Activated T-cell treated with anti-CD3 and anti-CD28 coated beads, Interleukin-2, amount 50 U/mL, for 72 hours (primary cell): ENCODE data around the gene DSP. TPM values are rescaled to one million over a fixed set of nuclear protein-coding genes. Genes with fewer than 3 reads are reported as not detected.

Experiments used
- ATAC-seq, 2 donors: fragments of 150-1000 bp; cut with Tn5 transposase; replicated peaks in 1 of 2; 2 replicates each; pipeline ENCODE4 v1.10.0; 2021; ENCODE audit warnings: moderate library complexity in 2 of 2, mild to moderate bottlenecking in 1 of 2
- DNase-seq, 2 donors: peaks; one replicate each; pipeline ENCODE4 v3.0.0; 2021 to 2022; ENCODE audit warnings: mixed read lengths in 1 of 2
- H3K27ac Mint-ChIP-seq: one replicate; pipeline ENCODE4 v1.8.0; 2022; ENCODE audit warnings: mild to moderate bottlenecking, moderate library complexity, mixed read lengths
- H3K27me3 Mint-ChIP-seq: one replicate; pipeline ENCODE4 v1.8.0; 2022; ENCODE audit warnings: low read depth, mixed read lengths
- H3K36me3 Mint-ChIP-seq, 2 donors: one replicate each; pipeline ENCODE4 v1.8.0; 2022; ENCODE audit warnings: mixed read lengths in 2 of 2, mild to moderate bottlenecking in 1 of 2; ENCODE audit not compliant: insufficient read depth in 2 of 2
- H3K4me1 Mint-ChIP-seq: one replicate; pipeline ENCODE4 v1.8.0; 2022; ENCODE audit warnings: low read depth, mixed read lengths
- H3K4me3 Mint-ChIP-seq, 2 donors: one replicate each; pipeline ENCODE4 v1.8.0; 2022; ENCODE audit warnings: mild to moderate bottlenecking in 2 of 2, mixed read lengths in 2 of 2, moderate library complexity in 2 of 2
- H3K9me3 Mint-ChIP-seq, 2 donors: one replicate each; pipeline ENCODE4 v1.8.0; 2022; ENCODE audit warnings: mixed read lengths in 2 of 2
- total RNA-seq, 2 donors: library from RNA; stranded (reverse); gene quantifications; one replicate each; pipeline ENCODE4 v1.2.3, GENCODE V29; 2022

The DSP gene
- total RNA-seq, 2 donors from 2014 or later: 0.32 to 0.48 TPM

GRCh38 chr6:7522873-7523272 lies 18.6 kb upstream of the DSP start:
- Mint-ChIP-seq H3K9me3 (no peaks in the 10 kb centered on the region), H3K4me1 (no peaks in the 10 kb centered on the region), H3K36me3 (no peaks in the 10 kb centered on the region), H3K27ac (no peak overlapping the region), H3K27me3 (peaks cover 59% of the 10 kb centered on the region), H3K4me3 (no peak overlapping the region)
- DNase-seq (no peak), ATAC-seq (no peak)

- no peak for ATAC-seq
- H3K27ac Mint-ChIP-seq: no peak overlapping the region
- H3K4me1 Mint-ChIP-seq: no peaks in the 10 kb centered on the region
- no peak overlapping the region for H3K4me3 Mint-ChIP-seq
- no peak for DNase-seq
- no peaks in the 10 kb centered on the region for H3K9me3 Mint-ChIP-seq
- peaks cover 65% of the 10 kb centered on the region for H3K27me3 Mint-ChIP-seq
- no peaks in the 10 kb centered on the region for H3K36me3 Mint-ChIP-seq
These were observed 17.5 kb upstream of the DSP start for GRCh38 chr6:7523922-7524321.

DNA sequence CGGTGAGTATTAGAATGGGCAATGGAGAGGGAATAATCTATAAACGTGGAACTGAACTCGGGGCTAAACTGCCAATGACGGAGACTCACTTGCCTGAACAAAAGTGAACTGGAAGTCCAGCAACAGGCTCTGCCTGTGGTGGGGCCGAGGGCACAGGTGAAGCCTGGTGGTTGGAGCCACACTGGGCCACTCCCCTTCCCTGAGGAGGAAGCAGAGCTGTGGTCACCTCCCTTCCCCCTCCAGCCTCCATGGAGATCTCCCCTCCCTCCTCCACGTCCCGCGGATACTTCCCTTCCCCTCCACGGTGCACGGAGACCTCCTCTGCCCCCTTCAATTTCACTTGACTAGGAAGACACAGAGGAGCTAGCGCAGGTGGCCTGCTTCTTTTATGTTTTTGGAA lies 14.7 kb upstream of the DSP start:
- H3K27ac Mint-ChIP-seq: no peak overlapping the region
- H3K4me1 Mint-ChIP-seq: no peaks in the 10 kb centered on the region
- no peaks in the 10 kb centered on the region for H3K36me3 Mint-ChIP-seq
- DNase-seq (no peak), ATAC-seq (no peak)
- no peak overlapping the region for H3K4me3 Mint-ChIP-seq
- H3K27me3 Mint-ChIP-seq: peaks cover 63% of the 10 kb centered on the region
- no peaks in the 10 kb centered on the region for H3K9me3 Mint-ChIP-seq

DNA sequence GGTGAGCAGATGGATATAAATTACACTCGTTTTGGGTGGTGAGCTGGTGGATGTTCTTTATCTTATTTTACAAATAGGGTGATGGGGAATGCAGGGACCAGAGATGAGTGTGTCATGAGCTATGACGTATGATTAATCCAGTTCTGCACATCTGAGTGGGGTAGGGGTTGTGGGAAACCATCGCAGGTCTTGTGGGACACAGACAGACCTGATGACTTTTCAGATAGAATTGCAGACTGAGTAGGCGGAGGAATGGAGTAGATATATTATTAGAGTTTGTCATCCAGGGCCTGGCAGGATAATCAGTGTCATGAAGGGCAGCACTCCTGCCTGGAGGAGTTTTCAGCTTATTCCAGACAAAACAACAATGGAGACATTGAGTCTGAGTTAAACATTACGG lies 12.9 kb upstream of the DSP start:
- Mint-ChIP-seq H3K36me3 (no peaks in the 10 kb centered on the region), H3K27ac (no peak overlapping the region), H3K9me3 (no peaks in the 10 kb centered on the region), H3K4me3 (no peak overlapping the region), H3K4me1 (no peaks in the 10 kb centered on the region), H3K27me3 (peaks cover 53% of the 10 kb centered on the region)
- ATAC-seq: no peak
- DNase-seq: no peak

- H3K9me3 Mint-ChIP-seq: no peaks in the 10 kb centered on the region
- ATAC-seq: no peak
- H3K27ac Mint-ChIP-seq: no peak overlapping the region
- H3K4me1 Mint-ChIP-seq: no peaks in the 10 kb centered on the region
- DNase-seq: no peak
- H3K36me3 Mint-ChIP-seq: no peaks in the 10 kb centered on the region
- no peak overlapping the region for H3K4me3 Mint-ChIP-seq
- peaks cover 53% of the 10 kb centered on the region for H3K27me3 Mint-ChIP-seq
These were observed 12.3 kb upstream of the DSP start for GRCh38 chr6:7529141-7529540.

- no peak for ATAC-seq
- H3K27me3 Mint-ChIP-seq: peaks cover 36% of the 10 kb centered on the region
- no peaks in the 10 kb centered on the region for H3K36me3 Mint-ChIP-seq
- no peak overlapping the region for H3K27ac Mint-ChIP-seq
- no peak overlapping the region for H3K4me3 Mint-ChIP-seq
- no peaks in the 10 kb centered on the region for H3K4me1 Mint-ChIP-seq
- H3K9me3 Mint-ChIP-seq: no peaks in the 10 kb centered on the region
- DNase-seq: no peak
These were observed 9.2 kb upstream of the DSP start for GRCh38 chr6:7532232-7532631.

DNA sequence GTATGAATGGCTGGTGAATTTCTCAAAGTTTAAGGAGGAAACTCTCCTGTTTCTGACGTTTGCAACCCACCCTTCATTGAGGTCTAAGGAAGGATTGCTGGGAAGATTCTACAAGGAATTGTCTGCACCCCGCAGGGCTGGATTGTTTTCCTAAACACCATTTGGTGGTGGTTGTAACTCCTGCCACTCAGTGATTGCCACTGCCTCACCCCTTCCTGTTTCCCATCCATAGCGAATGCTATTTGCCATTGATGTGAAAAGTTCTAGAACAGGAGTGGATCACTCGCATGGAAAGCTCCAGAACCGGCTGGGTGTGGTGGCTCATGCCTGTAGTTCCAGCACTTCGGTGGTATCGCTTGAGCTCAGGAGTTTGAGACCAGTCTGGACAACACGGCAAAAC lies 8.7 kb upstream of the DSP start:
- ATAC-seq: no peak
- H3K36me3 Mint-ChIP-seq: no peaks in the 10 kb centered on the region
- DNase-seq: no peak
- no peaks in the 10 kb centered on the region for H3K4me1 Mint-ChIP-seq
- no peak overlapping the region for H3K27ac Mint-ChIP-seq
- H3K9me3 Mint-ChIP-seq: no peaks in the 10 kb centered on the region
- peaks cover 36% of the 10 kb centered on the region for H3K27me3 Mint-ChIP-seq
- H3K4me3 Mint-ChIP-seq: no peak overlapping the region

GRCh38 chr6:7534192-7534591 lies 7.3 kb upstream of the DSP start:
- DNase-seq: no peak
- Mint-ChIP-seq H3K4me3 (no peak overlapping the region), H3K36me3 (peaks cover 0 to 3% of the 10 kb centered on the region in 2 donors), H3K4me1 (no peaks in the 10 kb centered on the region), H3K9me3 (no peaks in the 10 kb centered on the region), H3K27me3 (peaks cover 38% of the 10 kb centered on the region), H3K27ac (no peak overlapping the region)
- ATAC-seq: no peak

- Mint-ChIP-seq H3K9me3 (no peaks in the 10 kb centered on the region), H3K4me1 (peaks cover under 1% of the 10 kb centered on the region), H3K27ac (no peak overlapping the region), H3K4me3 (no peak overlapping the region), H3K27me3 (peaks cover 40% of the 10 kb centered on the region), H3K36me3 (peaks cover 0 to 3% of the 10 kb centered on the region in 2 donors)
- no peak for ATAC-seq
- no peak for DNase-seq
These were observed 6.0 kb upstream of the DSP start for GRCh38 chr6:7535498-7535897.

DNA sequence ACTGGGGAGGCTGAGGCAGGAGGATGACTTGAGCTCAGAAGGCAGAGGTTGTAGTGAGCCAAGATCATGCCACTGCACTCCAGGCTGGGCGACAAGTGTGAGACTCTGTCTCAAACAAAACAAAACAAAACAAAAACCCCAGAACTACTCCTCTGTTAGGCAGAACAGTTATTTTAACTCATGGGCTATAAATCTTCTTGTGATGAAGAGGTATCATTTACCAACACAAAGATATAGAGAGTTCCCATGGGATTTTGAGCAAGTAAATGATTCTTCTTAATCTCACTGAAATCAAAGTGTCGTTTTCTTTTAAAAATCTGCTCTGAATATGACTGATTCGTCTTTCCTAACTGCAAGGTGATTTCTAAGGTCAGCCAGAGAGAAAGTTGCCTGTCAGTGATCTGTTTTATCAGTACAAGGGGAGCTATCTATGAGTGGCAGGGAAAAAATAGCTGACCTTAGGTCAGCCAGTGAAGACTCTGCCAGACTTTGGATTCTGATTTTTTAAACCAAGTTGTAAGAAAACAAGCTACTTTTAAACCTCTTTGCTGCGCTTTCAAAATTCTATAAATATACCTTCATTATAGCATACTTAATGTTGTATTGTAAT lies 3.8 kb upstream of the DSP start:
- Mint-ChIP-seq H3K27ac (no peak overlapping the region), H3K4me3 (no peak overlapping the region), H3K36me3 (peaks cover 0 to 5% of the 10 kb centered on the region in 2 donors), H3K4me1 (peaks cover 7% of the 10 kb centered on the region), H3K9me3 (no peaks in the 10 kb centered on the region), H3K27me3 (peaks cover 46% of the 10 kb centered on the region)
- DNase-seq: no peak
- no peak for ATAC-seq

DNA sequence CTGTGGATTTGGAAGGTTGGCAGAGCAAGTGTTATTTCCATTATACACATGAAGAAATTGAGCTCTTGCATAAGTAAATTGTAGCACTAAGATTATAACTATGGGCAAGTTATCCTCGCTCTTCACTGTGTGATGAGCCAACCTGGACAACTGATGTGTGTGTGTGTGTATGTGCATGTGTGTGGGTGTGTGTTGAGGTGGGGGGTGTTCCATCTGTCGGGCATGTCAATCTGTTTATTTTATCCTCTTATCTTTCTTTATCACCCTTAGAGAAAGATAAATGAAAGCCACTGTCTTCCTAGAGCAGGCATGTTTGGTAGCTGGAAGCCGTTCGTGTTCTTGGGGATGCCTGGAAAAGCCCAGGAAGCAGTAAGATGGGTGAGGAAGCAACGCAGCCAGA lies 3.0 kb upstream of the DSP start:
- Mint-ChIP-seq H3K27ac (no peak overlapping the region), H3K27me3 (peaks cover 51% of the 10 kb centered on the region), H3K36me3 (peaks cover 0 to 5% of the 10 kb centered on the region in 2 donors), H3K4me1 (peaks cover 7% of the 10 kb centered on the region), H3K9me3 (no peaks in the 10 kb centered on the region), H3K4me3 (no peak overlapping the region)
- ATAC-seq (no peak), DNase-seq (no peak)

GRCh38 chr6:7540595-7540994 lies 876 bp upstream of the DSP start:
- Mint-ChIP-seq H3K27ac (no peak overlapping the region), H3K4me3 (peak overlapping the region; percentile 72 to 83), H3K4me1 (peaks cover 7% of the 10 kb centered on the region), H3K36me3 (peaks cover 0 to 5% of the 10 kb centered on the region in 2 donors), H3K27me3 (peaks cover 72% of the 10 kb centered on the region), H3K9me3 (no peaks in the 10 kb centered on the region)
- no peak for ATAC-seq
- no peak for DNase-seq

DNA sequence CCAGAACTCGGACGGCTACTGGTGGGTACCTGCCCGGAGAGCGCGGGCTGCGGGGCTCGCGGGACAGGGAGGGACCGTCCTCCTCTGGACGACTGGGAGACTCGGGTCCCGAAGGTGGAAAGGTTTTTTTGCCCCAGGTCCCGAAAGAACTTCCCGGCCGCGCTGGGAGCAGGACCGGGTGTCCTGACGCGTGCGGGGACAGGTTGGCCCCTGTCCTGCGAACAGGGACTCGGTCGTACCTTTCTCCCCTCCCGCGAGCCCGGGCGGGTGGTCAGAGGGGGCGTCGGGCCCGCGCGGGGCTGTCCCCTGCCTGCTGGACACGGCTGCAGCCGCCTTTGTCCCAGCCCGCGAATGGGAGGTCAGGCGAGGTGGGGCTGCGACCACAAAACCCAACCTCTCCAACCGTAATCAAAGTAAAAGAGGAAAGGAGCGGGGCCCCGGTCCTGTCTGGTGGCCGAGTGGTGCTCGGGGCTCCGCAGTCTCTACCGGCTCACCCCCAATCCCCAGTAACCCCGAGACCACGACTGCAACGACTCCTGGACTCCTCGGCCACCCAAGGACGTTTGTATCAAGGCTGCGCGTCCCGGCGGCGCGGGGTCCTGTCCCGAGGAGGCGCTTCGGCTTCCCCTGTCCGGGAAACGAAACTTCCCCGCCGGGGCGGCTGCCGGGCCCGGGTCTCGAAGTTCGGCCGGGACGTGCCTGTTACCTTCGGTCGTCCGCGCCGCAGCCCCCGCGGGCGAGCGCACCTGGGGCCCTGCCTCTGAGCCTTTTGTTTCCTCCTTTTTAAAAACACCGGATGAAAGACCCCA lies 798 bp downstream of the DSP start:
- ATAC-seq: peak; percentile 10 to 16
- H3K9me3 Mint-ChIP-seq: no peaks in the 10 kb centered on the region
- peaks cover 7% of the 10 kb centered on the region for H3K4me1 Mint-ChIP-seq
- H3K27me3 Mint-ChIP-seq: peaks cover 76% of the 10 kb centered on the region
- no peak overlapping the region for H3K27ac Mint-ChIP-seq
- peak overlapping the region; percentile 91 to 93 for H3K4me3 Mint-ChIP-seq
- H3K36me3 Mint-ChIP-seq: peaks cover 0 to 5% of the 10 kb centered on the region in 2 donors
- peak; percentile 8 to 17 for DNase-seq
